DND-41 (cell line): ENCODE data around the gene LIPK.
"Not testable (repeated sequence)": the region's sequence is repeated elsewhere in the genome, so short reads cannot be mapped to it uniquely, and the experiment has no call there.

Experiments
- ATAC-seq: fragments of 200-7000 bp; cut with Tn5 transposase; 3 replicates; pipeline ENCODE4 v1.9.1; 2021; ENCODE audit warnings: low read depth; ENCODE audit not compliant: insufficient read depth
- DNase-seq: peaks from one replicate; pipeline ENCODE4 v3.0.0-alpha.2; 2020
- H2AFZ ChIP-seq: 2 replicates; pipeline ENCODE4 v1.6.0; 2012; ENCODE audit warnings: low read depth, low read length
- H3K27ac ChIP-seq: 2 replicates; pipeline ENCODE4 v1.5.1; 2012; ENCODE audit warnings: low read length, inconsistent platforms
- H3K27me3 ChIP-seq: fragments of 200-600 bp; sonication (generic); 2 replicates; pipeline ENCODE4 v1.6.0; 2012; ENCODE audit warnings: low read length, mild to moderate bottlenecking, inconsistent platforms; ENCODE audit not compliant: insufficient read depth, poor library complexity
- H3K36me3 ChIP-seq: 2 replicates; pipeline ENCODE4 v1.5.1; 2012; ENCODE audit warnings: low read length, inconsistent platforms; ENCODE audit not compliant: insufficient read depth
- H3K4me1 ChIP-seq: 2 replicates; pipeline ENCODE4 v1.5.1; 2012; ENCODE audit warnings: mild to moderate bottlenecking, low read length; ENCODE audit not compliant: insufficient read depth
- H3K4me2 ChIP-seq: 2 replicates; pipeline ENCODE4 v1.6.0; 2012; ENCODE audit warnings: mild to moderate bottlenecking, moderate library complexity, low read length, inconsistent platforms; ENCODE audit not compliant: insufficient read depth
- H3K4me3 ChIP-seq, 2 experiments: fragments of 200-600 bp in 1 of 2; shearing (Covaris generic) in 1 of 2; 2 replicates each; pipeline ENCODE4 v1.5.1; 2012 to 2016; ENCODE audit warnings: inconsistent platforms in 2 of 2, low read length in 2 of 2, mild to moderate bottlenecking in 2 of 2, low read depth in 1 of 2, moderate library complexity in 1 of 2
- H3K79me2 ChIP-seq: 2 replicates; pipeline ENCODE4 v1.6.0; 2012; ENCODE audit warnings: low read length, inconsistent platforms; ENCODE audit not compliant: insufficient read depth
- H3K9ac ChIP-seq: 2 replicates; pipeline ENCODE4 v1.6.0; 2012; ENCODE audit warnings: low read depth, mild to moderate bottlenecking, inconsistent platforms, low read length, moderate library complexity
- H3K9me3 ChIP-seq: 2 replicates; pipeline ENCODE4 v1.5.1; 2012; ENCODE audit warnings: low read length, moderate library complexity, mild to moderate bottlenecking, inconsistent platforms; ENCODE audit not compliant: insufficient read depth, severe bottlenecking
- H4K20me1 ChIP-seq: 2 replicates; pipeline ENCODE4 v1.6.0; 2012; ENCODE audit warnings: low read length; ENCODE audit not compliant: insufficient read depth
- CTCF ChIP-seq: IDR thresholded peaks from 2 replicates; pipeline ENCODE4 v1.5.1; 2012; ENCODE audit warnings: borderline replicate concordance, low read length, moderate library complexity, mild to moderate bottlenecking; ENCODE audit not compliant: poor library complexity, severe bottlenecking; ENCODE audit errors: extremely low read depth
- EZH2 ChIP-seq: IDR thresholded peaks from 3 replicates; pipeline ENCODE4 v1.6.1; 2012; ENCODE audit warnings: borderline replicate concordance, low read depth, mild to moderate bottlenecking, moderate library complexity, low read length, inconsistent platforms; ENCODE audit not compliant: severe bottlenecking

LIPK gene

GRCh38 chr10:88661018-88661417 lies 45.0 kb upstream of the LIPK start:
- Histone ChIP-seq H2AFZ (no peak overlapping the region), H3K79me2 (no peaks in the 10 kb centered on the region), H3K4me3 (no peak overlapping the region), H3K36me3 (no peaks in the 10 kb centered on the region), H3K27ac (no peak overlapping the region), H3K27me3 (no peaks in the 10 kb centered on the region), H3K4me1 (no peaks in the 10 kb centered on the region), H4K20me1 (no peaks in the 10 kb centered on the region), H3K9ac (no peak overlapping the region), H3K9me3 (no peaks in the 10 kb centered on the region), H3K4me2 (no peak overlapping the region)
- ATAC-seq (no peak), DNase-seq (no peak)
- TF ChIP-seq CTCF (no peak), EZH2 (no peak)

GRCh38 chr10:88661577-88661976 lies 44.5 kb upstream of the LIPK start:
- TF ChIP-seq CTCF (no peak), EZH2 (no peak)
- Histone ChIP-seq H3K4me1 (no peaks in the 10 kb centered on the region), H3K9me3 (no peaks in the 10 kb centered on the region), H4K20me1 (no peaks in the 10 kb centered on the region), H3K9ac (no peak overlapping the region), H3K79me2 (no peaks in the 10 kb centered on the region), H3K27me3 (no peaks in the 10 kb centered on the region), H3K27ac (no peak overlapping the region), H3K4me3 (no peak overlapping the region), H3K36me3 (no peaks in the 10 kb centered on the region), H2AFZ (no peak overlapping the region), H3K4me2 (no peak overlapping the region)
- DNase-seq (no peak), ATAC-seq (no peak)

GRCh38 chr10:88663153-88663552 lies 42.9 kb upstream of the LIPK start:
- ATAC-seq, H3K4me3 ChIP-seq, H3K4me2 ChIP-seq, DNase-seq, H3K9me3 ChIP-seq, H4K20me1 ChIP-seq, H3K27me3 ChIP-seq, H3K4me1 ChIP-seq, H3K79me2 ChIP-seq, H3K27ac ChIP-seq, H3K36me3 ChIP-seq, H2AFZ ChIP-seq, H3K9ac ChIP-seq: not testable (repeated sequence)

GRCh38 chr10:88664142-88664541 lies 41.9 kb upstream of the LIPK start, which contains the start of gene LIPF:
Gene LIPF, plus strand, starts transcription at chr10:88664442. Its CDS starts 2,856 bp downstream, at chr10:88667298.
- no peak within 1 kb of the TSS for H3K4me2 ChIP-seq
- H3K4me1 ChIP-seq = no peaks in the 10 kb centered on the region
- no peaks in the 10 kb centered on the region for H3K79me2 ChIP-seq
- no peak for ATAC-seq
- no peak within 1 kb of the TSS for H3K27ac ChIP-seq
- TF ChIP-seq EZH2 (no peak), CTCF (no peak)
- no peak within 1 kb of the TSS for H3K9ac ChIP-seq
- H3K27me3 ChIP-seq = no peaks in the 10 kb centered on the region
- H3K36me3 ChIP-seq = no peaks in the 10 kb centered on the region
- no peaks in the 10 kb centered on the region for H3K9me3 ChIP-seq
- no peak within 1 kb of the TSS for H2AFZ ChIP-seq
- no peak for DNase-seq
- H3K4me3 ChIP-seq = no peak within 1 kb of the TSS
- H4K20me1 ChIP-seq = no peaks in the 10 kb centered on the region
